Transverse colon (tissue), 4 donors: ENCODE measurements around the gene NR2F1-AS1.

Experiments
- CTCF ChIP-seq, 5 experiments: fragments of 200-600 bp in 3 of 5; fragments of 450-650 bp in 2 of 5; sonication (generic) in 3 of 5; IDR thresholded peaks; 1 replicate in 2 of 5; 2 replicates in 3 of 5; pipeline ENCODE4 v1.5.1; 2016 to 2017; ENCODE audit warnings: antibody characterized with exemption in 5 of 5, inconsistent platforms in 3 of 5, mild to moderate bottlenecking in 2 of 5, moderate library complexity in 1 of 5
- EP300 ChIP-seq: sonication (generic); formaldehyde crosslinking; IDR thresholded peaks from one replicate; pipeline ENCODE4 v1.6.1; 2017; ENCODE audit warnings: antibody characterized with exemption, low read depth
- POLR2A ChIP-seq: fragments of 450-650 bp; IDR thresholded peaks from one replicate; pipeline ENCODE4 v1.6.1; 2016; ENCODE audit warnings: antibody characterized with exemption, mild to moderate bottlenecking, moderate library complexity
- POLR2AphosphoS5 ChIP-seq, 3 donors: sonication (generic); formaldehyde crosslinking; IDR thresholded peaks; one replicate each; pipeline ENCODE4 v1.6.1; 2016; ENCODE audit warnings: antibody characterized with exemption in 3 of 3

DNA sequence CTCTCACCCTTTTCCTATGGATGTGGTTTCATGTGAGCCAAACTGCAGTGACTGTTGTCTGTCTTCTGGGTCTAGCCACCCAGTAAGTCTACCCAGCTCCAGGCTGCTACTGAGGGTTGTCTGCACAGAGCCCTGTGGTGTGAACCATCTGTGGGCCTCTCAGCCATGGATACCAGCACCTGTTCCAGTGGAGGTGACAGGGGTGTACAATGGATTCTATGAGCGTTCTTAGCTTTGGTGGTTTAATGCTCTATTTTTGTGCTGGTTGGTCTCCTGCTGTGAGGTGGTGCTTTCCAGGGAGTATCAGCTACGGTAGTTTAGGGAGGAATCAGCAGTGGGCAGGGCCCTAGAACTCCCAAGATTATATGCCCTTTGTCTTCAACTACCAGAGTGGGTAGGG is 186.7 kb downstream of the NR2F1-AS1 start:
- TF ChIP-seq CTCF (IDR thresholded peaks at IDR 0.05) (no peak), EP300 (no peak), POLR2AphosphoS5 (IDR thresholded peaks at IDR 0.05) (no peak), POLR2A (no peak)
